PFSK-1 (cell line): ENCODE measurements around the gene ENDOD1.

Experiments used
- POLR2AphosphoS5 ChIP-seq: IDR thresholded peaks from 2 replicates; pipeline ENCODE4 v1.6.1; 2012; ENCODE audit warnings: low read depth, mild to moderate bottlenecking, control low read depth, low read length, moderate library complexity
- SIN3A ChIP-seq: IDR thresholded peaks from 2 replicates; pipeline ENCODE4 v1.6.1; 2012; ENCODE audit warnings: mild to moderate bottlenecking, low read length, moderate library complexity, borderline replicate concordance; ENCODE audit not compliant: insufficient read depth
- TF ChIP-seq, protein P1 (sequence below), 2 experiments: IDR thresholded peaks; 2 replicates each; pipeline versions ENCODE4 v1.6.1 to v1.8.0; 2011 to 2012; ENCODE audit warnings: low read depth in 2 of 2, low read length in 2 of 2, control low read depth in 1 of 2, inconsistent platforms in 1 of 2, mild to moderate bottlenecking in 1 of 2, moderate library complexity in 1 of 2; ENCODE audit not compliant: insufficient read depth in 1 of 2

DNA sequence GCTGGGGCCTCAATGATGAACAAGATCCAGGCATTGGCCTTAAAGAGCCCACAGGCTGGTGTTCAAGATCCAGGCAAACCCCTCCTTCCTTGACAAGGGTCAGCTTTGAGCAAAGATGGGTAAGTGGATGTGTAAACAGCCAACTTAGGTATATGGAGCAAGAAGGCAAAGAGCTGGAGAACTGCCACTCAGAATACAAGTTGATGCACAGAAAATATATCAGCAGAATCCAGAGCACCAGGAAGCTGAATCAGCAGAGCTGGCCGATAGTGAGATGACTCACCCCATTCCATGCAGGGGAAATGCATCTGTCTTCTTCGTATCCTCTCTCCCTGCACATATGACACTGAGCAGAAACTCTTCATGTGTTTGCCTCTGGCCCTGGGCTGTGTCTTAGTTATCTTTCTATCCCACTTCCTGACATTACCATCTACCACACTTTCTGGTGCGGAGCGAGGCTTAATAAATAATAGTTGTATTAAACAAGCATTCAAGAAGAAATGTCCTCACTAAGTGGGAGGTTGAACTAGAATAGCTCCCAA, 57.8 kb downstream of the ENDOD1 start:
- TF ChIP-seq, protein P1, sequence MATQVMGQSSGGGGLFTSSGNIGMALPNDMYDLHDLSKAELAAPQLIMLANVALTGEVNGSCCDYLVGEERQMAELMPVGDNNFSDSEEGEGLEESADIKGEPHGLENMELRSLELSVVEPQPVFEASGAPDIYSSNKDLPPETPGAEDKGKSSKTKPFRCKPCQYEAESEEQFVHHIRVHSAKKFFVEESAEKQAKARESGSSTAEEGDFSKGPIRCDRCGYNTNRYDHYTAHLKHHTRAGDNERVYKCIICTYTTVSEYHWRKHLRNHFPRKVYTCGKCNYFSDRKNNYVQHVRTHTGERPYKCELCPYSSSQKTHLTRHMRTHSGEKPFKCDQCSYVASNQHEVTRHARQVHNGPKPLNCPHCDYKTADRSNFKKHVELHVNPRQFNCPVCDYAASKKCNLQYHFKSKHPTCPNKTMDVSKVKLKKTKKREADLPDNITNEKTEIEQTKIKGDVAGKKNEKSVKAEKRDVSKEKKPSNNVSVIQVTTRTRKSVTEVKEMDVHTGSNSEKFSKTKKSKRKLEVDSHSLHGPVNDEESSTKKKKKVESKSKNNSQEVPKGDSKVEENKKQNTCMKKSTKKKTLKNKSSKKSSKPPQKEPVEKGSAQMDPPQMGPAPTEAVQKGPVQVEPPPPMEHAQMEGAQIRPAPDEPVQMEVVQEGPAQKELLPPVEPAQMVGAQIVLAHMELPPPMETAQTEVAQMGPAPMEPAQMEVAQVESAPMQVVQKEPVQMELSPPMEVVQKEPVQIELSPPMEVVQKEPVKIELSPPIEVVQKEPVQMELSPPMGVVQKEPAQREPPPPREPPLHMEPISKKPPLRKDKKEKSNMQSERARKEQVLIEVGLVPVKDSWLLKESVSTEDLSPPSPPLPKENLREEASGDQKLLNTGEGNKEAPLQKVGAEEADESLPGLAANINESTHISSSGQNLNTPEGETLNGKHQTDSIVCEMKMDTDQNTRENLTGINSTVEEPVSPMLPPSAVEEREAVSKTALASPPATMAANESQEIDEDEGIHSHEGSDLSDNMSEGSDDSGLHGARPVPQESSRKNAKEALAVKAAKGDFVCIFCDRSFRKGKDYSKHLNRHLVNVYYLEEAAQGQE (IDR thresholded peaks at IDR 0.05; ENCODE audit: insufficient read depth in 1 of 2, low read depth in 2 of 2, low read length in 2 of 2), result no peak
- TF ChIP-seq POLR2AphosphoS5 (no peak), SIN3A (no peak)
